Lung (tissue), 12 donors: ENCODE measurements around the gene AP5S1. TPM values are rescaled to one million over a fixed set of nuclear protein-coding genes. Genes with fewer than 3 reads are reported as not detected.

Experiments
- ATAC-seq: fragments of 200-7000 bp; cut with Tn5 transposase; one replicate; pipeline ENCODE4 v1.9.1; 2020; ENCODE audit warnings: moderate number of reproducible peaks; ENCODE audit not compliant: insufficient read depth, low FRiP score
- DNase-seq, 3 donors: peaks; one replicate each; pipeline ENCODE4 v3.0.0-alpha.2; 2013 to 2017
- H3K27ac ChIP-seq, 2 donors: one replicate each; pipeline ENCODE4 v1.5.1; 2013; ENCODE audit warnings: mild to moderate bottlenecking in 2 of 2, moderate library complexity in 2 of 2, control low read depth in 1 of 2, inconsistent platforms in 1 of 2, low read depth in 1 of 2, low read length in 1 of 2
- H3K27me3 ChIP-seq, 3 donors: one replicate each; pipeline ENCODE4 v1.5.1; 2013; ENCODE audit warnings: low read length in 2 of 3; ENCODE audit not compliant: control insufficient read depth in 3 of 3, insufficient read depth in 3 of 3
- H3K36me3 ChIP-seq, 4 donors: one replicate each; pipeline ENCODE4 v1.5.1; 2013; ENCODE audit warnings: low read length in 4 of 4, mild to moderate bottlenecking in 1 of 4, moderate library complexity in 1 of 4; ENCODE audit not compliant: control insufficient read depth in 4 of 4, insufficient read depth in 4 of 4
- H3K4me1 ChIP-seq, 5 donors: one replicate each; pipeline ENCODE4 v1.5.1; 2013; ENCODE audit warnings: low read length in 5 of 5, mild to moderate bottlenecking in 2 of 5, moderate library complexity in 1 of 5; ENCODE audit not compliant: control insufficient read depth in 5 of 5, insufficient read depth in 5 of 5
- H3K4me3 ChIP-seq: one replicate; pipeline ENCODE4 v1.5.1; 2013; ENCODE audit warnings: mild to moderate bottlenecking, control low read depth, moderate library complexity
- H3K9ac ChIP-seq, 2 donors: one replicate each; pipeline ENCODE4 v1.5.1; 2013; ENCODE audit warnings: low read length in 2 of 2, control low read depth in 1 of 2; ENCODE audit not compliant: insufficient read depth in 1 of 2
- H3K9me3 ChIP-seq, 4 donors: one replicate each; pipeline ENCODE4 v1.5.1; 2013; ENCODE audit warnings: low read length in 3 of 4, mild to moderate bottlenecking in 1 of 4, moderate library complexity in 1 of 4; ENCODE audit not compliant: control insufficient read depth in 4 of 4, insufficient read depth in 3 of 4
- CTCF ChIP-seq: IDR thresholded peaks from 2 replicates; pipeline ENCODE4 v1.5.1; 2012; ENCODE audit warnings: mild to moderate bottlenecking; ENCODE audit errors: control extremely low read depth, extremely low read depth
- WGBS, 2 donors: extraction: QIAGEN DNeasy Blood & Tissue Kit; methylation state at CpG; one replicate each; pipeline ENCODE4 v1.1.7; 2013; 5-methylcytosine and 5-hydroxymethylcytosine counted together
- polyA plus RNA-seq, 2 donors: library from polyadenylated mRNA; stranded (reverse); fragments of 200-250 nt; gene quantifications; one replicate each; pipeline ENCODE4 v1.2.1, GENCODE V29; 2013
- total RNA-seq, 2 donors: library from RNA; depleted of rRNA in 1 of 2; stranded (reverse); fragments of >200 nt in 1 of 2; gene quantifications; one replicate each; pipeline ENCODE4 v1.2.1, GENCODE V29; 2014 to 2021
- donor health status: control.
- donor health status: control.
- donor health status: Bipolar disorder and iron deficiency.
- donor health status: healthy.
- donor health status: DM: yes; HTN: yes; CAD: no.

Gene AP5S1
- total and polyA plus RNA-seq, 4 donors = 8.1 to 20.7 (median 11.9) TPM

DNA sequence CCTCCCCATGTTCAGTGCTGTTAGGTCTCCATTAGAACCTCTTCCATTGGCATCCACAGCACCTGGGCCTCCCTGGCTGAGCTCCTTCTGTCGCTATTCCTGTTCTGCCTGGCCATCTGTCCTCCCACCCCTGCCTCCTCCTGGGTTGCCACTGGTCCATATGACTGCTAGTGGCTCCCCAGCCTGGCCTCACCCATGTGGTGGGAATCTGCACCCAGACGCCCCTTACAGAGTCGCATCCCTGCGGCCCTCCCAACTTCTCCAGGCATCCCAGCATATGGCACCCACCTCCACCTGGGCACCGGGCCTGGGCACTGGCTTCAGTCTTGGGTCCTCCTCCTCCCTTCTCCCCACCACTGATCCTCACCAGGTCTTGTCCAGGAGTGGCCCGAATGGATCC, 16.5 kb upstream of the AP5S1 start:
- DNase-seq = no peak
- Histone ChIP-seq H3K27me3 (no peaks in the 10 kb centered on the region), H3K9ac (no peak overlapping the region), H3K27ac (peak overlapping the region in 1 of 2 donors; percentile 33), H3K9me3 (no peaks in the 10 kb centered on the region), H3K4me3 (no peak overlapping the region), H3K36me3 (peaks cover 0 to 52% (median 35%) of the 10 kb centered on the region in 4 donors), H3K4me1 (peaks cover 4 to 51% (median 26%) of the 10 kb centered on the region in 5 donors)
- no peak for ATAC-seq
- no peak for TF ChIP-seq CTCF
- WGBS, 2 donors = 79 to 86% methylated on average over 6 of the region's 6 CpGs

DNA sequence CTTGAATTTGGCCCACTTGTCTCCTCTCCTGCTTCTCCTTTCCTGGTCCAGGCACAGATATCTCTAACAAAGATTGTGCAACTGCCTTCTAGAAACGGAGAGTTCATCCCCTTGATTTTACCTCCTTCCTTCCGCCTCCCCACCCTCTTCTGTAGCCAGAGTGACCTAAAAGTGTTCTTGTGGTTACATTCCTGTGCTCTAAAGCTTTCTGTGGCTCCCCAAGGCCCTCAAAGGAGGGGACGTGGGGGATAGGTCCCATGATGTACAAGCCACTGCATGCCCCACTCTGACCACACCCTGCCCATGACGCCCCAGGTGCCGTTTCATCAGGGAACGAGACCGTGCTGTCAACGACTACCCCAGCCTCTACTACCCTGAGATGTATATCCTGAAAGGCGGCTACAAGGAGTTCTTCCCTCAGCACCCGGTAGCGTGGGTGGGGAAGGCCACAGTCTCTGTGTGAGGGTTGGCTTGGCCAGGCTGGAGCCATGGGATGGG, 16.0 kb upstream of the AP5S1 start:
- no peak for ATAC-seq

DNA sequence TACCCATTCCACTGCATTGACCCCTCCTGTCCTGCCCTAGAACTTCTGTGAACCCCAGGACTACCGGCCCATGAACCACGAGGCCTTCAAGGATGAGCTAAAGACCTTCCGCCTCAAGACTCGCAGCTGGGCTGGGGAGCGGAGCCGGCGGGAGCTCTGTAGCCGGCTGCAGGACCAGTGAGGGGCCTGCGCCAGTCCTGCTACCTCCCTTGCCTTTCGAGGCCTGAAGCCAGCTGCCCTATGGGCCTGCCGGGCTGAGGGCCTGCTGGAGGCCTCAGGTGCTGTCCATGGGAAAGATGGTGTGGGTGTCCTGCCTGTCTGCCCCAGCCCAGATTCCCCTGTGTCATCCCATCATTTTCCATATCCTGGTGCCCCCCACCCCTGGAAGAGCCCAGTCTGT, 15.6 kb upstream of the AP5S1 start:
- H3K4me1 ChIP-seq = peaks cover 4 to 43% (median 25%) of the 10 kb centered on the region in 5 donors
- H3K9me3 ChIP-seq = no peaks in the 10 kb centered on the region
- H3K9ac ChIP-seq = no peak overlapping the region
- no peak for DNase-seq
- H3K36me3 ChIP-seq = peaks cover 0 to 48% (median 34%) of the 10 kb centered on the region in 4 donors
- H3K27ac ChIP-seq = peak overlapping the region in 1 of 2 donors; percentile 76
- no peak for TF ChIP-seq CTCF
- 91 to 92% methylated on average over 11 of the region's 11 CpGs for whole genome bisulfite sequencing, 2 donors
- H3K4me3 ChIP-seq = no peak overlapping the region
- H3K27me3 ChIP-seq = no peaks in the 10 kb centered on the region
- ATAC-seq = no peak

More for the DNA sequence above, 16.0 kb upstream of the AP5S1 start:
- H3K36me3 ChIP-seq = peaks cover 0 to 51% (median 35%) of the 10 kb centered on the region in 4 donors
- H3K27me3 ChIP-seq = no peaks in the 10 kb centered on the region
- 60 to 61% methylated on average over 11 of the region's 11 CpGs for WGBS, 2 donors
- no peak overlapping the region for H3K4me3 ChIP-seq
- peaks cover 4 to 46% (median 25%) of the 10 kb centered on the region in 5 donors for H3K4me1 ChIP-seq
- H3K9ac ChIP-seq = no peak overlapping the region
- H3K9me3 ChIP-seq = no peaks in the 10 kb centered on the region
- no peak for DNase-seq
- H3K27ac ChIP-seq = peak overlapping the region in 1 of 2 donors; percentile 76
- no peak for TF ChIP-seq CTCF

- peaks cover 9 to 62% (median 29%) of the 10 kb centered on the region in 5 donors for H3K4me1 ChIP-seq
- no peaks in the 10 kb centered on the region for H3K9me3 ChIP-seq
- H3K27me3 ChIP-seq = no peaks in the 10 kb centered on the region
- TF ChIP-seq CTCF = no peak
- no peak overlapping the region for H3K4me3 ChIP-seq
- H3K9ac ChIP-seq = peak overlapping the region in 1 of 2 donors; percentile 53
- H3K27ac ChIP-seq = peak overlapping the region; percentile 87 to 96
- DNase-seq (no peak), ATAC-seq (no peak)
- 75 to 86% methylated on average over 3 of the region's 3 CpGs for WGBS, 2 donors
- H3K36me3 ChIP-seq = peaks cover 0 to 24% (median 13%) of the 10 kb centered on the region in 4 donors
Observed at GRCh38 chr20:3808544-3808943, 11.8 kb upstream of the AP5S1 start.
